ENCODE measurements around the gene OLFML1. TPM values are rescaled to one million over a fixed set of nuclear protein-coding genes. Genes with fewer than 3 reads are reported as not detected.

The OLFML1 gene
- total RNA-seq (2021; fragmentation: NEBNext Ultra II Directional; extraction: Animal tissue kit (Norgen Biotek cat#: 25700)) = 0.24 TPM in 1 of 2 replicates, not detected in the other
- 0.03 TPM in 1 of 2 replicates, not detected in the other for polyA plus RNA-seq (2011; rRNA removed)
- not detected for polyA plus RNA-seq (2011; cell fraction: cytosol; rRNA removed)
- not detected for polyA plus RNA-seq (2011; cell fraction: nucleus; rRNA removed)
- polyA plus RNA-seq (2012, experiment 1 of 2) = 0.11 to 0.28 TPM (median 0.19 TPM) in 4 replicates
- polyA plus RNA-seq (2012, experiment 2 of 2) = not detected
- 0.08 TPM for polyA plus RNA-seq (2013, experiment 1 of 2)
- polyA plus RNA-seq (2013, experiment 2 of 2) = 0.07 TPM
- 0.22 and 0.27 TPM in 2 replicates for polyA minus RNA-seq (2011; rRNA and poly(A)+ RNA removed)
- polyA minus RNA-seq (2011; cell fraction: cytosol; rRNA and poly(A)+ RNA removed) = not detected
- 0.20 TPM for polyA minus RNA-seq (2011; cell fraction: nucleus; rRNA and poly(A)+ RNA removed)
- long read RNA-seq, experiment 1 = 0 reads
- long read RNA-seq, experiment 2 = 0 reads

- no peak within 1 kb of the TSS for H3K4me3 ChIP-seq (ENCODE audit: extremely low read depth in 1 of 4, insufficient read depth in 2 of 4, low read depth in 3 of 4, low read length in 4 of 4)
- no peak within 1 kb of the TSS for H2BK15ac ChIP-seq (ENCODE audit: low read length)
- H2AFZ ChIP-seq (ENCODE audit: low read length) = no peak within 1 kb of the TSS; the same call in 1 of the 2 replicates
- H3K9ac ChIP-seq (replicated peaks in 1 of 4; ENCODE audit: extremely low read depth in 1 of 4, low read depth in 3 of 4, low read length in 3 of 4) = no peak within 1 kb of the TSS
- WGBS, 2 experiments (ENCODE audit: extremely low coverage in 1 of 2, insufficient coverage in 1 of 2, insufficient read length in 1 of 2, insufficient replicate concordance in 2 of 2, low coverage in 1 of 2, low lambda C conversion rate in 2 of 2, missing lambda C conversion rate in 1 of 2) = 92% methylated on average over 14 of the region's 15 CpGs; no CpG with 5 or more reads in 1 of the 2 experiments
- H3K18ac ChIP-seq (ENCODE audit: extremely low read depth, low read length) = no peak within 1 kb of the TSS
- no peaks in the 10 kb centered on the region for H4K20me1 ChIP-seq (replicated peaks in 1 of 2; ENCODE audit: control insufficient read depth in 1 of 2, insufficient read depth in 2 of 2, low read length in 2 of 2)
- H3K27me3 ChIP-seq (replicated peaks in 1 of 4; ENCODE audit: control insufficient read depth in 3 of 4, extremely low read depth in 1 of 4, insufficient read depth in 3 of 4, low read length in 3 of 4) = no peaks in the 10 kb centered on the region
- DNase-seq (ENCODE audit: low read depth in 1 of 2, low spot score in 2 of 2) (no peak), FAIRE-seq (no peak)
- H3K4me2 ChIP-seq (ENCODE audit: insufficient read depth in 1 of 2, low read depth in 2 of 2, low read length in 2 of 2) = no peak within 1 kb of the TSS
- TF ChIP-seq ZNF274 (IDR thresholded peaks at IDR 0.05; ENCODE audit: borderline replicate concordance, extremely low read depth, low read length) = no peak
- H2BK120ac ChIP-seq (replicated peaks; ENCODE audit: low read depth, low read length) = no peak within 1 kb of the TSS
- no peak within 1 kb of the TSS for H3K23ac ChIP-seq (ENCODE audit: insufficient read length)
- no peaks in the 10 kb centered on the region for H3K36me3 ChIP-seq (ENCODE audit: control insufficient read depth in 2 of 4, insufficient read depth in 4 of 4, low read length in 3 of 4)
- H2AK5ac ChIP-seq (ENCODE audit: low read depth, low read length) = no peak within 1 kb of the TSS
- ChIA-PET CTCF (ENCODE audit: partially characterized antibody) (interaction anchor here (0.7 to 2.1 kb wide), 11 partner anchors 8 to 171 kb away, joined by 3 to 9 read pairs (median 3); no protein-coding TSS in a partner anchor), POLR2A (ENCODE audit: partially characterized antibody) (interaction anchor here (0.9 kb wide), 2 partner anchors 10 to 11 kb away, joined by 3 read pairs; no protein-coding TSS in a partner anchor)
- no peaks in the 10 kb centered on the region for H3K79me2 ChIP-seq (ENCODE audit: control insufficient read depth in 1 of 2, insufficient read depth in 2 of 2, low read length in 2 of 2)
- no peak within 1 kb of the TSS for H4K5ac ChIP-seq (ENCODE audit: insufficient read length, low read depth, low read length)
- peak within 1 kb of the TSS; percentile 55; the same call in 1 of the 2 replicates for H2BK20ac ChIP-seq (ENCODE audit: low read length)
- H3K4ac ChIP-seq (replicated peaks; ENCODE audit: insufficient read length, low read depth, low read length) = no peak within 1 kb of the TSS
- no peak within 1 kb of the TSS for H4K91ac ChIP-seq (replicated peaks; ENCODE audit: insufficient read length, low read length)
- H3K27ac ChIP-seq (ENCODE audit: low read depth, low read length) = no peak within 1 kb of the TSS
- no peak within 1 kb of the TSS for H3K56ac ChIP-seq (replicated peaks; ENCODE audit: insufficient read length, low read depth, low read length)
- H3K4me1 ChIP-seq (replicated peaks in 1 of 4; ENCODE audit: control insufficient read depth in 3 of 4, insufficient read depth in 4 of 4, low read length in 3 of 4) = peaks cover 0 to 3% (median 1%) of the 10 kb centered on the region in 4 experiments; a peak in 2 of 7 replicates
- peak within 1 kb of the TSS; percentile 44; the same call in 1 of the 2 replicates for H2BK12ac ChIP-seq (ENCODE audit: low read depth, low read length)
- H3K23me2 ChIP-seq (ENCODE audit: low read depth, low read length) = no peaks in the 10 kb centered on the region
- H3K14ac ChIP-seq (ENCODE audit: insufficient read length) = no peak within 1 kb of the TSS
- H4K8ac ChIP-seq (ENCODE audit: extremely low read depth, insufficient read depth, low read length) = no peak within 1 kb of the TSS
- H2BK5ac ChIP-seq (ENCODE audit: low read depth, low read length) = no peak within 1 kb of the TSS
- H3K9me3 ChIP-seq (ENCODE audit: insufficient read depth in 2 of 2, low read depth in 1 of 2, low read length in 1 of 2) = no peaks in the 10 kb centered on the region
- H3K79me1 ChIP-seq (ENCODE audit: low read depth, low read length) = no peaks in the 10 kb centered on the region
Observed at GRCh38 chr11:7485186-7486097, at the start of gene OLFML1. OLFML1 (plus strand) TSS chr11:7485506; CDS start chr11:7485876, 370 bp downstream.
